ENCODE measurements around the gene LRRN2.

DNA sequence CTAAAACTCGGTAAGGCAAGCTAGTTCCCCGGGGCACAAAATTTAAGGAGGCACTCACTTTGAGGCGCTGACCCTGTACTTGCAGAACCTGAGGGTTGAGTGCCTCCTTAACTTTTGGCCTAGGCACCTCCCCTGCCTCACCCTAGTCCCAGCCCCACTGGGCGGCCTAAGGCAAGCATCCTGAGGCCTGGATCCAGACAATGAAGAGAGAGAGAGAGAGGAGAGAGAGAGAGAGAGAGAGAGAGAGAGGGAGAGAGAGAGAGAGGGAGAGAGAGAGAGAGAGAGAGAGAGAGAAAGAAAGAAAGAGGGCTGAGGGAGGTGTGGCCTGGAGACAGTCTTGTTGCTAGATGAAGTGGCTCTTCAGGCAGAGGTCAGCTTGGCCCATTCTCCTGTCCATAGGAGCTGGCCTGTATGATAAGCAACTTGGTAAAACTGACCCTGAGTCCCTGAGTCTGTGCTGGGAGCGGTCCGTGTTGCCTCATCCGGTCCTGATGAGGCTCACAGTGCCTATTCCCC lies 7.4 kb upstream of the LRRN2 start:
- TF ChIP-seq, protein P1, sequence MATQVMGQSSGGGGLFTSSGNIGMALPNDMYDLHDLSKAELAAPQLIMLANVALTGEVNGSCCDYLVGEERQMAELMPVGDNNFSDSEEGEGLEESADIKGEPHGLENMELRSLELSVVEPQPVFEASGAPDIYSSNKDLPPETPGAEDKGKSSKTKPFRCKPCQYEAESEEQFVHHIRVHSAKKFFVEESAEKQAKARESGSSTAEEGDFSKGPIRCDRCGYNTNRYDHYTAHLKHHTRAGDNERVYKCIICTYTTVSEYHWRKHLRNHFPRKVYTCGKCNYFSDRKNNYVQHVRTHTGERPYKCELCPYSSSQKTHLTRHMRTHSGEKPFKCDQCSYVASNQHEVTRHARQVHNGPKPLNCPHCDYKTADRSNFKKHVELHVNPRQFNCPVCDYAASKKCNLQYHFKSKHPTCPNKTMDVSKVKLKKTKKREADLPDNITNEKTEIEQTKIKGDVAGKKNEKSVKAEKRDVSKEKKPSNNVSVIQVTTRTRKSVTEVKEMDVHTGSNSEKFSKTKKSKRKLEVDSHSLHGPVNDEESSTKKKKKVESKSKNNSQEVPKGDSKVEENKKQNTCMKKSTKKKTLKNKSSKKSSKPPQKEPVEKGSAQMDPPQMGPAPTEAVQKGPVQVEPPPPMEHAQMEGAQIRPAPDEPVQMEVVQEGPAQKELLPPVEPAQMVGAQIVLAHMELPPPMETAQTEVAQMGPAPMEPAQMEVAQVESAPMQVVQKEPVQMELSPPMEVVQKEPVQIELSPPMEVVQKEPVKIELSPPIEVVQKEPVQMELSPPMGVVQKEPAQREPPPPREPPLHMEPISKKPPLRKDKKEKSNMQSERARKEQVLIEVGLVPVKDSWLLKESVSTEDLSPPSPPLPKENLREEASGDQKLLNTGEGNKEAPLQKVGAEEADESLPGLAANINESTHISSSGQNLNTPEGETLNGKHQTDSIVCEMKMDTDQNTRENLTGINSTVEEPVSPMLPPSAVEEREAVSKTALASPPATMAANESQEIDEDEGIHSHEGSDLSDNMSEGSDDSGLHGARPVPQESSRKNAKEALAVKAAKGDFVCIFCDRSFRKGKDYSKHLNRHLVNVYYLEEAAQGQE (IDR thresholded peaks at IDR 0.05; ENCODE audit: insufficient read depth in 1 of 2, low read depth in 2 of 2, low read length in 1 of 2): no peak
- TF ChIP-seq POLR2AphosphoS5 (IDR thresholded peaks at IDR 0.05; ENCODE audit: low read depth, low read length): no peak
- TF ChIP-seq, protein P2, sequence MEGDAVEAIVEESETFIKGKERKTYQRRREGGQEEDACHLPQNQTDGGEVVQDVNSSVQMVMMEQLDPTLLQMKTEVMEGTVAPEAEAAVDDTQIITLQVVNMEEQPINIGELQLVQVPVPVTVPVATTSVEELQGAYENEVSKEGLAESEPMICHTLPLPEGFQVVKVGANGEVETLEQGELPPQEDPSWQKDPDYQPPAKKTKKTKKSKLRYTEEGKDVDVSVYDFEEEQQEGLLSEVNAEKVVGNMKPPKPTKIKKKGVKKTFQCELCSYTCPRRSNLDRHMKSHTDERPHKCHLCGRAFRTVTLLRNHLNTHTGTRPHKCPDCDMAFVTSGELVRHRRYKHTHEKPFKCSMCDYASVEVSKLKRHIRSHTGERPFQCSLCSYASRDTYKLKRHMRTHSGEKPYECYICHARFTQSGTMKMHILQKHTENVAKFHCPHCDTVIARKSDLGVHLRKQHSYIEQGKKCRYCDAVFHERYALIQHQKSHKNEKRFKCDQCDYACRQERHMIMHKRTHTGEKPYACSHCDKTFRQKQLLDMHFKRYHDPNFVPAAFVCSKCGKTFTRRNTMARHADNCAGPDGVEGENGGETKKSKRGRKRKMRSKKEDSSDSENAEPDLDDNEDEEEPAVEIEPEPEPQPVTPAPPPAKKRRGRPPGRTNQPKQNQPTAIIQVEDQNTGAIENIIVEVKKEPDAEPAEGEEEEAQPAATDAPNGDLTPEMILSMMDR (IDR thresholded peaks at IDR 0.05): no peak
